GM15510 (cell line): ENCODE results near the gene GAGE12C.
"Not testable (repeated sequence)": the region's sequence is repeated elsewhere in the genome, so short reads cannot be mapped to it uniquely, and the experiment has no call there.

Source experiments
- POLR2A ChIP-seq: IDR thresholded peaks from 3 replicates; pipeline ENCODE4 v1.6.1; 2011; ENCODE audit warnings: borderline replicate concordance; ENCODE audit not compliant: insufficient read length; ENCODE audit errors: extremely low read depth

Gene GAGE12C, protein sequence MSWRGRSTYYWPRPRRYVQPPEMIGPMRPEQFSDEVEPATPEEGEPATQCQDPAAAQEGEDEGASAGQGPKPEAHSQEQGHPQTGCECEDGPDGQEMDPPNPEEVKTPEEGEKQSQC

GRCh38 chrX:49531877-49532276 lies at the start of gene GAGE12C:
TSS of gene GAGE12C (plus strand) at chrX:49532177. CDS start at chrX:49533332, 1,155 bp downstream.
- not testable (repeated sequence) for TF ChIP-seq POLR2A

DNA sequence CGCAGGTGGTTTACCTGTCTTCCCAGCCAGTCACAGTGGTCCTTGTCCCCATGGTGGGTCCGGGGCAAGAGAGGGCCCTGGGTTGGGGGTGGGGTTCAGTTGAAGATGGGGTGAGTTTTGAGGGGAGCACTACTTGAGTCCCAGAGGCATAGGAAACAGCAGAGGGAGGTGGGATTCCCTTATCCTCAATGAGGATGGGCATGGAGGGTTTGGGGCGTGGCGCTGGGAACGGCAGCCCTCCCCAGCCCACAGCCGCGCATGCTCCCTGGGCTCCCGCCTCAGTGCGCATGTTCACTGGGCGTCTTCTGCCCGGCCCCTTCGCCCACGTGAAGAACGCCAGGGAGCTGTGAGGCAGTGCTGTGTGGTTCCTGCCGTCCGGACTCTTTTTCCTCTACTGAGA lies 9.5 kb downstream of the GAGE12C start, which contains the start of gene GAGE12D:
GAGE12D (plus strand) TSS at position 301 of the 400 bp plus-strand sequence. CDS start 1,155 bp downstream, outside the sequence.
- TF ChIP-seq POLR2A = not testable (repeated sequence)

DNA sequence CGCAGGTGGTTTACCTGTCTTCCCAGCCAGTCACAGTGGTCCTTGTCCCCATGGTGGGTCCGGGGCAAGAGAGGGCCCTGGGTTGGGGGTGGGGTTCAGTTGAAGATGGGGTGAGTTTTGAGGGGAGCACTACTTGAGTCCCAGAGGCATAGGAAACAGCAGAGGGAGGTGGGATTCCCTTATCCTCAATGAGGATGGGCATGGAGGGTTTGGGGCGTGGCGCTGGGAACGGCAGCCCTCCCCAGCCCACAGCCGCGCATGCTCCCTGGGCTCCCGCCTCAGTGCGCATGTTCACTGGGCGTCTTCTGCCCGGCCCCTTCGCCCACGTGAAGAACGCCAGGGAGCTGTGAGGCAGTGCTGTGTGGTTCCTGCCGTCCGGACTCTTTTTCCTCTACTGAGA lies 19.0 kb downstream of the GAGE12C start, which contains the start of gene GAGE12E:
GAGE12E (plus strand) TSS at position 301 of the 400 bp plus-strand sequence. CDS start 1,155 bp downstream, outside the sequence.
- not testable (repeated sequence) for TF ChIP-seq POLR2A

DNA sequence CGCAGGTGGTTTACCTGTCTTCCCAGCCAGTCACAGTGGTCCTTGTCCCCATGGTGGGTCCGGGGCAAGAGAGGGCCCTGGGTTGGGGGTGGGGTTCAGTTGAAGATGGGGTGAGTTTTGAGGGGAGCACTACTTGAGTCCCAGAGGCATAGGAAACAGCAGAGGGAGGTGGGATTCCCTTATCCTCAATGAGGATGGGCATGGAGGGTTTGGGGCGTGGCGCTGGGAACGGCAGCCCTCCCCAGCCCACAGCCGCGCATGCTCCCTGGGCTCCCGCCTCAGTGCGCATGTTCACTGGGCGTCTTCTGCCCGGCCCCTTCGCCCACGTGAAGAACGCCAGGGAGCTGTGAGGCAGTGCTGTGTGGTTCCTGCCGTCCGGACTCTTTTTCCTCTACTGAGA lies 28.6 kb downstream of the GAGE12C start, which contains the start of gene GAGE12F:
GAGE12F (plus strand) TSS at position 301 of the 400 bp plus-strand sequence. CDS start 1,155 bp downstream, outside the sequence.
- not testable (repeated sequence) for TF ChIP-seq POLR2A

DNA sequence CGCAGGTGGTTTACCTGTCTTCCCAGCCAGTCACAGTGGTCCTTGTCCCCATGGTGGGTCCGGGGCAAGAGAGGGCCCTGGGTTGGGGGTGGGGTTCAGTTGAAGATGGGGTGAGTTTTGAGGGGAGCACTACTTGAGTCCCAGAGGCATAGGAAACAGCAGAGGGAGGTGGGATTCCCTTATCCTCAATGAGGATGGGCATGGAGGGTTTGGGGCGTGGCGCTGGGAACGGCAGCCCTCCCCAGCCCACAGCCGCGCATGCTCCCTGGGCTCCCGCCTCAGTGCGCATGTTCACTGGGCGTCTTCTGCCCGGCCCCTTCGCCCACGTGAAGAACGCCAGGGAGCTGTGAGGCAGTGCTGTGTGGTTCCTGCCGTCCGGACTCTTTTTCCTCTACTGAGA lies 38.1 kb downstream of the GAGE12C start, which contains the start of gene GAGE12G:
GAGE12G (plus strand) TSS at position 301 of the 400 bp plus-strand sequence. CDS start 1,155 bp downstream, outside the sequence.
- TF ChIP-seq POLR2A = not testable (repeated sequence)

- not testable (repeated sequence) for TF ChIP-seq POLR2A
Measured at GRCh38 chrX:49579649-49580048, 47.7 kb downstream of the GAGE12C start, which contains the start of gene GAGE12H. TSS of gene GAGE12H (plus strand) at chrX:49579949. CDS start at chrX:49581104, 1,155 bp downstream.
